ENCODE results near the gene ARPC1B.
A peak's percentile ranks its signal among the peaks of the same experiment; 100 is the strongest.
"Not testable (repeated sequence)": the region's sequence is repeated elsewhere in the genome, so short reads cannot be mapped to it uniquely, and the experiment has no call there.

The ARPC1B gene

GRCh38 chr7:99368750-99369389, 5.7 kb upstream of the ARPC1B start:
- DNase-seq (ENCODE audit: low read depth) = no peak

- no peak for DNase-seq (ENCODE audit: low read depth)
Observed at GRCh38 chr7:99369767-99370391, 4.7 kb upstream of the ARPC1B start.

GRCh38 chr7:99371376-99371920, 3.1 kb upstream of the ARPC1B start:
- no peak for DNase-seq (ENCODE audit: low read depth)

GRCh38 chr7:99372275-99373090, 2.0 kb upstream of the ARPC1B start:
- DNase-seq (ENCODE audit: low read depth) = no peak

GRCh38 chr7:99373091-99374066, 1.2 kb upstream of the ARPC1B start:
- DNase-seq (ENCODE audit: low read depth) = no peak

- no peak for DNase-seq (ENCODE audit: low read depth)
Observed at GRCh38 chr7:99375070-99375807, 709 bp downstream of the ARPC1B start.

GRCh38 chr7:99379043-99379577, 4.6 kb downstream of the ARPC1B start:
- DNase-seq (ENCODE audit: low read depth) = peak; percentile 80

- DNase-seq (ENCODE audit: low read depth) = not testable (repeated sequence)
Observed at GRCh38 chr7:99379693-99380031, 5.1 kb downstream of the ARPC1B start.

GRCh38 chr7:99380032-99380822, 5.7 kb downstream of the ARPC1B start:
- DNase-seq (ENCODE audit: low read depth) = no peak

GRCh38 chr7:99380823-99381663, 6.5 kb downstream of the ARPC1B start:
- no peak for DNase-seq (ENCODE audit: low read depth)

GRCh38 chr7:99381664-99382075, 7.1 kb downstream of the ARPC1B start:
- no peak for DNase-seq (ENCODE audit: low read depth)

- no peak for DNase-seq (ENCODE audit: low read depth)
Observed at GRCh38 chr7:99383203-99383602, 8.7 kb downstream of the ARPC1B start.

GRCh38 chr7:99383791-99384370, 9.4 kb downstream of the ARPC1B start:
- no peak for DNase-seq (ENCODE audit: low read depth)

- DNase-seq (ENCODE audit: low read depth) = no peak
Observed at GRCh38 chr7:99384523-99384922, 10.0 kb downstream of the ARPC1B start.

GRCh38 chr7:99385564-99385963, 11.0 kb downstream of the ARPC1B start:
- DNase-seq (ENCODE audit: low read depth) = no peak

GRCh38 chr7:99386584-99387238, 12.2 kb downstream of the ARPC1B start:
- no peak for DNase-seq (ENCODE audit: low read depth)

GRCh38 chr7:99387239-99387635, 12.7 kb downstream of the ARPC1B start:
- DNase-seq (ENCODE audit: low read depth) = not testable (repeated sequence)

- DNase-seq (ENCODE audit: low read depth) = no peak
Observed at GRCh38 chr7:99387912-99388311, 13.4 kb downstream of the ARPC1B start.

Data from non-pigmented ciliary epithelial cell (primary cell).